IMR-90 (cell line): Measurements from ENCODE around the gene CDH22. TPM values are rescaled to one million over a fixed set of nuclear protein-coding genes. Genes with fewer than 3 reads are reported as not detected.

Experiments used
- ATAC-seq: fragments of 200-7000 bp; cut with Tn5 transposase; 2 replicates; pipeline ENCODE4 v1.9.1; 2020; ENCODE audit warnings: low read depth, mild to moderate bottlenecking, moderate library complexity
- BruUV-seq: library from RNA; stranded (reverse); fragments of 400-500 nt; replicated peaks from 2 replicates; lab custom pipeline; 2021; lab: Mats Ljungman, UMichigan
- CTCF ChIA-PET: fragments of 300-600 bp; formaldehyde crosslinking; extraction: SDS; loops from one replicate; lab custom pipeline; 2021; ENCODE audit warnings: antibody characterized with exemption; lab: Yijun Ruan, JAX
- POLR2A ChIA-PET: fragments of 300-600 bp; sonication (Branson Sonifier 250); formaldehyde crosslinking; loops from one replicate; lab custom pipeline; 2022; ENCODE audit warnings: antibody characterized with exemption; ENCODE audit not compliant: unreplicated experiment; lab: Charles Lee
- DNase-seq: peaks from one replicate; pipeline ENCODE4 v3.0.0; 2013
- H2AFZ ChIP-seq: replicated peaks from 2 replicates; pipeline ENCODE3; 2013; ENCODE audit warnings: low read length, mild to moderate bottlenecking; ENCODE audit not compliant: poor library complexity
- H2AK5ac ChIP-seq: 2 replicates; pipeline ENCODE4 v1.6.1; 2013; ENCODE audit warnings: low read depth, low read length, inconsistent platforms
- H2AK9ac ChIP-seq: replicated peaks from 2 replicates; pipeline ENCODE3; 2013; ENCODE audit warnings: mild to moderate bottlenecking, low read depth, low read length, moderate library complexity; ENCODE audit not compliant: poor library complexity
- H2BK120ac ChIP-seq: 2 replicates; pipeline ENCODE4 v1.6.1; 2013; ENCODE audit warnings: low read depth, low read length, inconsistent platforms
- H2BK15ac ChIP-seq: 3 replicates; pipeline ENCODE4 v1.6.1; 2013; ENCODE audit warnings: low read depth, low read length, inconsistent platforms
- H2BK20ac ChIP-seq: 2 replicates; pipeline ENCODE4 v1.6.1; 2013; ENCODE audit warnings: low read depth, mild to moderate bottlenecking, inconsistent platforms, low read length, moderate library complexity
- H2BK5ac ChIP-seq: 2 replicates; pipeline ENCODE4 v1.6.1; 2013; ENCODE audit warnings: mild to moderate bottlenecking, low read depth, low read length, inconsistent platforms; ENCODE audit not compliant: poor library complexity, severe bottlenecking
- H3K14ac ChIP-seq: replicated peaks from 2 replicates; pipeline ENCODE4 v1.6.1; 2013; ENCODE audit warnings: low read depth, low read length, inconsistent platforms
- H3K18ac ChIP-seq: 2 replicates; pipeline ENCODE4 v1.6.1; 2013; ENCODE audit warnings: low read depth, low read length, control low read depth
- H3K23ac ChIP-seq: 2 replicates; pipeline ENCODE4 v1.6.1; 2013; ENCODE audit warnings: low read depth, low read length, inconsistent platforms
- H3K27ac ChIP-seq: 2 replicates; pipeline ENCODE4 v1.5.1; 2013; ENCODE audit warnings: mild to moderate bottlenecking, control low read depth, low read length; ENCODE audit not compliant: insufficient read depth
- H3K27me3 ChIP-seq: 2 replicates; pipeline ENCODE4 v1.6.1; 2013; ENCODE audit warnings: low read length; ENCODE audit not compliant: control insufficient read depth, insufficient read depth
- H3K36me3 ChIP-seq: 2 replicates; pipeline ENCODE4 v1.6.1; 2013; ENCODE audit warnings: low read length, mixed read lengths; ENCODE audit not compliant: control insufficient read depth, insufficient read depth
- H3K4ac ChIP-seq: 2 replicates; pipeline ENCODE4 v1.6.1; 2013; ENCODE audit warnings: low read depth, low read length, inconsistent platforms
- H3K4me1 ChIP-seq: 2 replicates; pipeline ENCODE4 v1.6.1; 2013; ENCODE audit warnings: low read length, mixed read lengths; ENCODE audit not compliant: control insufficient read depth, insufficient read depth
- H3K4me2 ChIP-seq: 2 replicates; pipeline ENCODE4 v1.6.1; 2013; ENCODE audit warnings: low read depth, mild to moderate bottlenecking, control low read depth, low read length, moderate library complexity
- H3K4me3 ChIP-seq: 2 replicates; pipeline ENCODE4 v1.5.1; 2013; ENCODE audit warnings: low read depth, mild to moderate bottlenecking, control low read depth, low read length, moderate library complexity; ENCODE audit not compliant: insufficient read depth
- H3K56ac ChIP-seq: 2 replicates; pipeline ENCODE4 v1.6.1; 2013; ENCODE audit warnings: low read length, inconsistent platforms; ENCODE audit not compliant: insufficient read depth; ENCODE audit errors: extremely low read depth
- H3K79me1 ChIP-seq, 2 experiments: 2 replicates each; pipeline ENCODE4 v1.6.1; 2013; ENCODE audit warnings: low read length in 2 of 2, inconsistent platforms in 1 of 2, low read depth in 1 of 2
- H3K9ac ChIP-seq: 2 replicates; pipeline ENCODE4 v1.6.1; 2013; ENCODE audit warnings: low read depth, low read length, control low read depth
- H3K9me1 ChIP-seq: 2 replicates; pipeline ENCODE4 v1.6.1; 2013; ENCODE audit warnings: low read length, inconsistent platforms; ENCODE audit not compliant: insufficient read depth
- H3K9me3 ChIP-seq: 2 replicates; pipeline ENCODE4 v1.6.1; 2013; ENCODE audit warnings: low read length; ENCODE audit not compliant: control insufficient read depth, insufficient read depth
- H4K20me1 ChIP-seq: 2 replicates; pipeline ENCODE4 v1.6.1; 2013; ENCODE audit warnings: low read length, inconsistent platforms; ENCODE audit not compliant: insufficient read depth
- H4K5ac ChIP-seq: 2 replicates; pipeline ENCODE4 v1.6.1; 2013; ENCODE audit warnings: mild to moderate bottlenecking, low read depth, low read length, control low read depth
- H4K8ac ChIP-seq, 2 experiments: 2 replicates each; pipeline ENCODE4 v1.6.1; 2013; ENCODE audit warnings: low read depth in 2 of 2, low read length in 2 of 2, control low read depth in 1 of 2, inconsistent platforms in 1 of 2
- H4K91ac ChIP-seq: 2 replicates; pipeline ENCODE4 v1.6.1; 2013; ENCODE audit warnings: low read depth, low read length, inconsistent platforms; ENCODE audit not compliant: insufficient read depth
- USF2 ChIP-seq: fragments of 150-350 bp; IDR thresholded peaks from 2 replicates; pipeline ENCODE4 v1.6.1; 2017; ENCODE audit warnings: mild to moderate bottlenecking, antibody characterized with exemption, low read length, low read depth
- WGBS, 2 experiments: methylation state at CpG; one replicate each; pipeline versions ENCODE4 v1.1.5 to v1.1.7; 2013; ENCODE audit warnings: missing lambda C conversion rate in 2 of 2; ENCODE audit not compliant: insufficient read length in 1 of 2; ENCODE audit errors: extremely low coverage in 2 of 2; 5-methylcytosine and 5-hydroxymethylcytosine counted together
- dilution Hi-C: fragments of 300-500 bp; cut with HindIII; formaldehyde crosslinking; loops from one replicate; pipeline ENCODE4 v1.14.3; 2018; ENCODE audit warnings: low sequenced_read_pairs; ENCODE audit not compliant: unreplicated experiment
- in situ Hi-C: fragments of 300-500 bp; cut with MboI; formaldehyde crosslinking; loops from 3 replicates; pipeline ENCODE4 v1.14.3; 2019; ENCODE audit warnings: low sequenced_read_pairs, inconsistent platforms, mixed read lengths
- intact Hi-C: fragments of 100-400 bp; cut with micrococcal nuclease; formaldehyde crosslinking; loops from 2 replicates; pipeline ENCODE4 v1.10.0; 2022
- polyA plus RNA-seq, 3 experiments: library from polyadenylated mRNA; depleted of rRNA; stranded (reverse); fragments of >200 nt; gene quantifications; 2 replicates each; pipeline ENCODE4 v1.2.3, GENCODE V29; 2012; ENCODE audit warnings: low replicate concordance in 1 of 3
- total RNA-seq: library from RNA; depleted of rRNA; stranded (reverse); fragments of >200 nt; gene quantifications from 2 replicates; pipeline ENCODE4 v1.2.3, GENCODE V29; 2012

CDH22 gene
- total and polyA plus RNA-seq, 2 of the 4 experiments (the other 2 are of a cell fraction): not detected

GRCh38 chr20:46357030-46357514, 48.8 kb upstream of the CDH22 start:
- Histone ChIP-seq H3K9ac (no peak overlapping the region), H3K4me2 (no peak overlapping the region), H2AFZ (no peak overlapping the region), H2AK9ac (peak overlapping the region; percentile 23), H3K4ac (no peak overlapping the region), H4K91ac (no peak overlapping the region), H4K8ac (no peak overlapping the region), H3K27ac (no peak overlapping the region), H4K5ac (no peak overlapping the region), H3K9me3 (no peaks in the 10 kb centered on the region), H3K18ac (no peak overlapping the region), H3K9me1 (peaks cover 11% of the 10 kb centered on the region), H2BK120ac (no peak overlapping the region), H2BK5ac (no peak overlapping the region), H4K20me1 (peaks cover 32% of the 10 kb centered on the region; the same call in 1 of the 2 replicates), H3K79me1 (peaks cover 12 to 44% of the 10 kb centered on the region in 2 experiments), H3K4me3 (no peak overlapping the region), H3K4me1 (no peaks in the 10 kb centered on the region), H3K56ac (no peak overlapping the region), H3K23ac (no peak overlapping the region), H3K36me3 (peaks cover 27% of the 10 kb centered on the region), H2AK5ac (no peak overlapping the region), H3K14ac (no peak overlapping the region), H2BK20ac (no peak overlapping the region), H2BK15ac (no peak overlapping the region), H3K27me3 (no peaks in the 10 kb centered on the region)
- DNase-seq (no peak), ATAC-seq (no peak)
- no peak for TF ChIP-seq USF2
- in situ Hi-C loops: no loop called here
- CTCF ChIA-PET: no interaction called here
- POLR2A ChIA-PET: no interaction called here
- no TSS peak for BruUV-seq
- WGBS, 2 experiments: no CpG with 5 or more reads among the region's 13 CpGs
- dilution Hi-C loops: no loop called here
- intact Hi-C loops: no loop called here
